Mucosa of rectum (tissue), 2 donors: ENCODE data around the gene GRM7.

Experiments
- H3K27ac ChIP-seq, 2 donors: one replicate each; pipeline ENCODE4 v1.7.0; 2013; ENCODE audit warnings: inconsistent platforms in 2 of 2, low read depth in 2 of 2, low read length in 2 of 2
- H3K27me3 ChIP-seq, 2 donors: one replicate each; pipeline ENCODE4 v1.7.0; 2013; ENCODE audit warnings: low read length in 2 of 2; ENCODE audit not compliant: control insufficient read depth in 2 of 2, insufficient read depth in 2 of 2
- H3K36me3 ChIP-seq, 2 donors: one replicate each; pipeline ENCODE4 v1.7.0; 2013; ENCODE audit warnings: low read length in 2 of 2; ENCODE audit not compliant: control insufficient read depth in 2 of 2, insufficient read depth in 2 of 2
- H3K4me1 ChIP-seq, 2 donors: one replicate each; pipeline ENCODE4 v1.7.0; 2013; ENCODE audit warnings: low read length in 2 of 2, mild to moderate bottlenecking in 1 of 2; ENCODE audit not compliant: control insufficient read depth in 2 of 2, insufficient read depth in 2 of 2
- H3K4me3 ChIP-seq, 2 donors: one replicate each; pipeline ENCODE4 v1.7.0; 2013; ENCODE audit warnings: low read length in 2 of 2
- H3K9ac ChIP-seq, 2 donors: one replicate each; pipeline ENCODE4 v1.7.0; 2013; ENCODE audit warnings: low read length in 2 of 2, low read depth in 1 of 2, mild to moderate bottlenecking in 1 of 2
- H3K9me3 ChIP-seq, 2 donors: one replicate each; pipeline ENCODE4 v1.7.0; 2013; ENCODE audit warnings: low read length in 2 of 2; ENCODE audit not compliant: control insufficient read depth in 2 of 2
- donor health status: healthy.
- donor health status: Normal muscosa, but diverticular disease.

Gene GRM7

DNA sequence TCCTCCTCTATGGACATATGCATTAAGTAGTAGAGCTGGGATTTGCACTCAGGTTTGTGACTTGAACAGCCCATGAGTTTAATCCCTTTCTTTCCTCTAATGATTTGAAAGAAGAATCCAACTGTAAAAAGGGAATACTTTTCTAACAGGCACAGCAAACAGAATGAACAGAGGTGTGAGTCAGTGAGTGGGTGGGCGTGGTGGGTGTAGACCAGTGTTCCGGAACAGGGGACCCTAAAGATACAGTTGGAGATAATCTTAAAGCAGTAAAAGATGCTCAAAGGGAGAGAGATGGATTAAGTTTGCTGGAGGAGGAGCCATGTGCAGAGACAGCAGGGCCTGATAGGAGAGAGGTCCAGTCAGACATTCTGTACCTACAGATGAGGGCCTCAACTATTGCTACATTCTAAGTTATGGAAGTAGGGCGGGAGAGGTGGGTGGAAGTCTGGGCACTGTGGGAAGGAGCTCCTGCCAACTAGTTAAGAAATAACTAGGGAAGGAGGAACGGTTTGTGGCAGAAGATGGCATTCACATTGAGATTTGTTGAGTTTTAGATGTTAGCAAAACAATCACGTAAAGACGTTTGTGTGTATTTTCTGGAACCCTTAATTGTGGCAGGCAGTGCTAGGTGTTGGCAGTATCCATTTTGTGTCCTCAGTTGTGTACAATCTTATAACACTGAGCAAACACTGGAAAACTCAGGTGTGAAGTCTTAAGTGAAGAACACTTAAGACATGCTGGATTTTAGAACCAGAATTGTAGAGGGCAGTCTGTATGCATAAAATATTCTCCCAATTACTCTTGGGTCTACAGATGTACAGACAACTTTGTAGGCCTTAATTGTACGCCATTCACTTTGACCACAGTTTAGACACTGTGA lies 511.0 kb downstream of the GRM7 start:
- H3K4me3 ChIP-seq = no peak overlapping the region
- H3K9me3 ChIP-seq = no peaks in the 10 kb centered on the region
- no peak overlapping the region for H3K9ac ChIP-seq
- H3K36me3 ChIP-seq = no peaks in the 10 kb centered on the region
- H3K27me3 ChIP-seq = no peaks in the 10 kb centered on the region
- H3K27ac ChIP-seq = no peak overlapping the region
- no peaks in the 10 kb centered on the region for H3K4me1 ChIP-seq

DNA sequence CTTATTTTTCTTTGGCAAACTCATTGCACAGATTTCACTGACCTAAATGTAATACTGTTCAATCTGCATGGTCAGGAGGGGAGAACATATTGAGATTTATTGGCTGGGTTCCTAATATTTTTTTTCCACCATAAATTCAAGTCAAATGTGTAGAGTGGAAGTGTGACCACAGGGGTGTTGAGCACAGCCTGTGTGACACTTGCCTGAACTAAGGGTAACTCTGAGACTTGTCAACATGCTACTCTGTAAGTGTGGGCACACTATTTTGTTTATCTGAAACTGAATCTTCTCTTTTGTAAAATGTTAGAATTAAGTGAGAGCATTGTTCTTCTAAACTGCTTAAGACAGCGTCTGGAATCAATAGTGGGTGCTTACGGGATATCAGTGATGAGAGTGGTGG lies 516.2 kb downstream of the GRM7 start:
- Histone ChIP-seq H3K9ac (no peak overlapping the region), H3K27ac (no peak overlapping the region), H3K4me1 (no peaks in the 10 kb centered on the region), H3K9me3 (no peaks in the 10 kb centered on the region), H3K4me3 (no peak overlapping the region), H3K36me3 (no peaks in the 10 kb centered on the region), H3K27me3 (no peaks in the 10 kb centered on the region)

DNA sequence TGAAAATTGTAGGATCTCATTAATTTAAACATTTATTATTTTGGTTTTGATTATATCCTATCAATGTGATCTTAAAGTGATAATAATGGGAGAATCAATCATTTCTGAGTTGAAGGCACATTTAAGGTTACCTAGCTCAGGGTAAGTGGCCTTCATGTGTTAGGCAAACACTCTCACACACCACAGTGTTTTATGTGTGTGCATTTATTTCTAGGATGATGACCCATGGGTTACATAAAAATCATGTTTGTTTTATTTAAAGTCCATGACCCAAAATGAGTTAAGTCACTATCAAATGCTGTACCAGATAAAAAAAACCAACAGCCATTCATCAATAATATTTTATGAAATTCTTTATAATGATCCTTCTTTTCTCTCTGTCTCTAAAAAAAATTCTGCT lies 520.8 kb downstream of the GRM7 start:
- Histone ChIP-seq H3K9me3 (no peaks in the 10 kb centered on the region), H3K27me3 (no peaks in the 10 kb centered on the region), H3K36me3 (no peaks in the 10 kb centered on the region), H3K4me1 (peaks cover 0 to 5% of the 10 kb centered on the region in 2 donors), H3K9ac (no peak overlapping the region), H3K4me3 (no peak overlapping the region), H3K27ac (no peak overlapping the region)

DNA sequence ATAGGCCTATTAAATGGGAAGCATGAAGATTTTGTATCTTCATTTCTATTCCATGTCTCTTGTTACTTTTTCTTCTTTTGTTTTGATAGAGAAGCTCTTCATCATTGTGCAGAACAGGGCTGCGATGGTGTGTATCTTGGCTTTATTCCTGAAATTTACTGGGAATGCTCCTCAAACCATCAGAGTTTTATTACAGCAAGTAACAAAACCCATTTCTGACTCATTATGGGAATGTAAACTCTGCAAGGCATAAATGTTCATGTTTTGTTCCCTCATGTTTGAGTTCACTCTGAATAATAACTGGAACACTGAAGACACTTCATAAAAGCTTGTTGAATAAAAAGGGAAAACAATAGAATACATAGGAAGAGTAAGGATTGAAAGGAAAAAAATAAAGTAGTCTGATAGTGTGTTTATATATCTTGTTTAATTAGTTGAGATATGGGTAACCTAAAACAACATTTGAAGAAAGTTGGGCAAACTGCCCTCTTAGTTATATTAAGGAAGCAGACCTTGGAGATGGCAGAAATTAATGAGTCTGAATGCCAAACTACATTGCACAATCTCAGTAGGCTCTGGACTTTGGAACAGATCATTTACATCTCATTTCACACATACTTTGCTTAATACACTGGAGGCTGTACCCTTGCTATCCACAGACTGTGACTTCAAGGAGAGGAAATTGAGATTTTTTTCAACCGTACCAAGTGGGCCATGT lies 521.5 kb downstream of the GRM7 start:
- Histone ChIP-seq H3K9ac (no peak overlapping the region), H3K27me3 (no peaks in the 10 kb centered on the region), H3K36me3 (no peaks in the 10 kb centered on the region), H3K27ac (peak overlapping the region in 1 of 2 donors; percentile 7), H3K4me3 (no peak overlapping the region), H3K4me1 (peaks cover 0 to 5% of the 10 kb centered on the region in 2 donors), H3K9me3 (no peaks in the 10 kb centered on the region)

DNA sequence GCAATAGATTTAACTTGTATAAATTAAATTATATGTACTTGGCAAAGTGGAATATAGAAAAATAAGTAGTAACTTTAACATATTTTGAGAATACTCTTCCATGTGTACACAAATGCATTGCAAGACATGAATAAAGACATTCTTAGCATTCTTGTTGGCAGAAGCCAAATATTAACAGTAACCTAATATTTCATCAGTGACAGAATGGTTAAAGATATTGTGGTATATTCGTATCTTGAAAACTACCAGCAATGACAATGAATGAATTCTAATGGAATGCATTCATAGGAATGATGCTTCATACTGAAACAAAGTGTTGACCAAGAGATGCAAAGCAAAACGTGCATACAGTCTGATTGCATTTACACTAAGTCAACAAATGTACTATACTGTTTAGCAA lies 524.7 kb downstream of the GRM7 start:
- H3K9me3 ChIP-seq = no peaks in the 10 kb centered on the region
- H3K9ac ChIP-seq = no peak overlapping the region
- H3K27me3 ChIP-seq = no peaks in the 10 kb centered on the region
- peaks cover 0 to 5% of the 10 kb centered on the region in 2 donors for H3K4me1 ChIP-seq
- no peaks in the 10 kb centered on the region for H3K36me3 ChIP-seq
- H3K27ac ChIP-seq = no peak overlapping the region
- no peak overlapping the region for H3K4me3 ChIP-seq

- Histone ChIP-seq H3K9me3 (no peaks in the 10 kb centered on the region), H3K9ac (no peak overlapping the region), H3K27ac (no peak overlapping the region), H3K4me1 (no peaks in the 10 kb centered on the region), H3K36me3 (no peaks in the 10 kb centered on the region), H3K4me3 (no peak overlapping the region), H3K27me3 (no peaks in the 10 kb centered on the region)
Observed at GRCh38 chr3:7388026-7388425, 527.1 kb downstream of the GRM7 start.

- Histone ChIP-seq H3K27me3 (no peaks in the 10 kb centered on the region), H3K9me3 (no peaks in the 10 kb centered on the region), H3K27ac (no peak overlapping the region), H3K4me1 (no peaks in the 10 kb centered on the region), H3K9ac (no peak overlapping the region), H3K4me3 (no peak overlapping the region), H3K36me3 (no peaks in the 10 kb centered on the region)
Observed at GRCh38 chr3:7392206-7392605, 531.3 kb downstream of the GRM7 start.

- Histone ChIP-seq H3K27ac (no peak overlapping the region), H3K9ac (no peak overlapping the region), H3K9me3 (no peaks in the 10 kb centered on the region), H3K4me1 (no peaks in the 10 kb centered on the region), H3K4me3 (no peak overlapping the region), H3K36me3 (no peaks in the 10 kb centered on the region), H3K27me3 (no peaks in the 10 kb centered on the region)
Observed at GRCh38 chr3:7393944-7394605, 533.2 kb downstream of the GRM7 start.

- Histone ChIP-seq H3K4me3 (no peak overlapping the region), H3K27ac (no peak overlapping the region), H3K9me3 (no peaks in the 10 kb centered on the region), H3K4me1 (no peaks in the 10 kb centered on the region), H3K9ac (no peak overlapping the region), H3K27me3 (no peaks in the 10 kb centered on the region), H3K36me3 (no peaks in the 10 kb centered on the region)
Observed at GRCh38 chr3:7396534-7396933, 535.6 kb downstream of the GRM7 start.

DNA sequence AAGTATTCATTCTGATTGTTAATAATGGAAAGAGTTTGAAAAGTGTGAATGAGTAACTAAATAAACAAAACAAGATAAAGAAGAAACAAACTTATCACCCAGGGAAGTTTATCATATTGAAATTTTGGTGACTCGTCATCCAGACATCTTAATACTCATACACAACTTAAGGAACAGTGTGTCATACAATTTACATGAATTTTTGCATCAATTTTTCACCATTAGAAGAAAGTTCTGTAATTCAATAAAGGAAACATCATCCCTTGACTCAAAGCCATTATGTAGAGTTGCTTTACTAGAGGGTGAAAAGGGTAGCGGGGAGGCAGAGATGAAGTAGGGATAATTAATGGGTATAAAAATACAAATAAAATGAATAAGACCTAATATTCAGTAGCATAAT lies 536.2 kb downstream of the GRM7 start:
- H3K4me3 ChIP-seq = no peak overlapping the region
- no peak overlapping the region for H3K27ac ChIP-seq
- H3K9ac ChIP-seq = no peak overlapping the region
- H3K4me1 ChIP-seq = no peaks in the 10 kb centered on the region
- H3K9me3 ChIP-seq = no peaks in the 10 kb centered on the region
- H3K36me3 ChIP-seq = no peaks in the 10 kb centered on the region
- H3K27me3 ChIP-seq = no peaks in the 10 kb centered on the region
